Measurements from ENCODE around the gene COL5A1. TPM values are rescaled to one million over a fixed set of nuclear protein-coding genes. Genes with fewer than 3 reads are reported as not detected.
A peak's percentile ranks its signal among the peaks of the same experiment; 100 is the strongest.

The COL5A1 gene
- total and polyA plus RNA-seq, 4 donors = 12.2 to 169 (median 65.4) TPM

GRCh38 chr9:134635351-134636148 lies 6.1 kb upstream of the COL5A1 start:
- Histone ChIP-seq H3K9ac (ENCODE audit: insufficient read depth in 1 of 2, low read length in 2 of 2) (no peak overlapping the region), H3K4me3 (no peak overlapping the region), H3K27me3 (ENCODE audit: control insufficient read depth in 3 of 3, insufficient read depth in 3 of 3, low read length in 2 of 3) (no peaks in the 10 kb centered on the region), H3K27ac (ENCODE audit: low read depth in 1 of 2, low read length in 1 of 2) (no peak overlapping the region), H3K9me3 (ENCODE audit: control insufficient read depth in 4 of 4, insufficient read depth in 3 of 4, low read length in 3 of 4) (no peaks in the 10 kb centered on the region), H3K4me1 (ENCODE audit: control insufficient read depth in 5 of 5, insufficient read depth in 5 of 5, low read length in 5 of 5) (peaks cover 0 to 20% (median 5%) of the 10 kb centered on the region in 5 donors), H3K36me3 (ENCODE audit: control insufficient read depth in 4 of 4, insufficient read depth in 4 of 4, low read length in 4 of 4) (no peaks in the 10 kb centered on the region)
- TF ChIP-seq CTCF (IDR thresholded peaks at IDR 0.05; ENCODE audit: control extremely low read depth, extremely low read depth) = no peak
- ATAC-seq (ENCODE audit: insufficient read depth, low FRiP score) (no peak), DNase-seq (peak; percentile 37 to 46 (median 41))
- 90 to 93% methylated on average over 17 of the region's 17 CpGs for WGBS, 2 donors

GRCh38 chr9:134636149-134636507 lies 5.5 kb upstream of the COL5A1 start:
- H3K27ac ChIP-seq (ENCODE audit: low read depth in 1 of 2, low read length in 1 of 2) = no peak overlapping the region
- WGBS, 2 donors = 84 to 92% methylated on average over 2 of the region's 2 CpGs
- no peaks in the 10 kb centered on the region for H3K9me3 ChIP-seq (ENCODE audit: control insufficient read depth in 4 of 4, insufficient read depth in 3 of 4, low read length in 3 of 4)
- no peaks in the 10 kb centered on the region for H3K27me3 ChIP-seq (ENCODE audit: control insufficient read depth in 3 of 3, insufficient read depth in 3 of 3, low read length in 2 of 3)
- ATAC-seq (ENCODE audit: insufficient read depth, low FRiP score) (no peak), DNase-seq (no peak)
- H3K4me3 ChIP-seq = no peak overlapping the region
- no peak for TF ChIP-seq CTCF (IDR thresholded peaks at IDR 0.05; ENCODE audit: control extremely low read depth, extremely low read depth)
- no peak overlapping the region for H3K9ac ChIP-seq (ENCODE audit: insufficient read depth in 1 of 2, low read length in 2 of 2)
- H3K4me1 ChIP-seq (ENCODE audit: control insufficient read depth in 5 of 5, insufficient read depth in 5 of 5, low read length in 5 of 5) = peaks cover 0 to 26% (median 5%) of the 10 kb centered on the region in 5 donors
- no peaks in the 10 kb centered on the region for H3K36me3 ChIP-seq (ENCODE audit: control insufficient read depth in 4 of 4, insufficient read depth in 4 of 4, low read length in 4 of 4)

- H3K9ac ChIP-seq (ENCODE audit: insufficient read depth in 1 of 2, low read length in 2 of 2) = no peak overlapping the region
- WGBS, 2 donors = 79 to 81% methylated on average over 12 of the region's 12 CpGs
Measured at GRCh38 chr9:134637241-134637640, 4.4 kb upstream of the COL5A1 start.

More at GRCh38 chr9:134637241-134637640, 4.4 kb upstream of the COL5A1 start:
- Histone ChIP-seq H3K27ac (ENCODE audit: low read depth in 1 of 2, low read length in 1 of 2) (no peak overlapping the region), H3K27me3 (ENCODE audit: control insufficient read depth in 3 of 3, insufficient read depth in 3 of 3, low read length in 2 of 3) (no peaks in the 10 kb centered on the region), H3K36me3 (ENCODE audit: control insufficient read depth in 4 of 4, insufficient read depth in 4 of 4, low read length in 4 of 4) (no peaks in the 10 kb centered on the region), H3K4me1 (ENCODE audit: control insufficient read depth in 5 of 5, insufficient read depth in 5 of 5, low read length in 5 of 5) (peaks cover 0 to 27% (median 5%) of the 10 kb centered on the region in 5 donors), H3K4me3 (no peak overlapping the region), H3K9me3 (ENCODE audit: control insufficient read depth in 4 of 4, insufficient read depth in 3 of 4, low read length in 3 of 4) (no peaks in the 10 kb centered on the region)
- ATAC-seq (ENCODE audit: insufficient read depth, low FRiP score) (no peak), DNase-seq (peak; percentile 52 to 74 (median 61))
- TF ChIP-seq CTCF (IDR thresholded peaks at IDR 0.05; ENCODE audit: control extremely low read depth, extremely low read depth) = no peak

Data from lung (tissue), 12 donors.